DMS 273 (cell line): ENCODE results near the gene GFRA1.

Experiments used
- DNase-seq: peaks from one replicate; lab custom pipeline; 2025; ENCODE audit not compliant: unreplicated experiment; lab: John Stamatoyannopoulos, UW

The GFRA1 gene

GRCh38 chr10:116245156-116245555 lies 27.9 kb downstream of the GFRA1 start:
- DNase-seq, result peak; percentile 67

DNA sequence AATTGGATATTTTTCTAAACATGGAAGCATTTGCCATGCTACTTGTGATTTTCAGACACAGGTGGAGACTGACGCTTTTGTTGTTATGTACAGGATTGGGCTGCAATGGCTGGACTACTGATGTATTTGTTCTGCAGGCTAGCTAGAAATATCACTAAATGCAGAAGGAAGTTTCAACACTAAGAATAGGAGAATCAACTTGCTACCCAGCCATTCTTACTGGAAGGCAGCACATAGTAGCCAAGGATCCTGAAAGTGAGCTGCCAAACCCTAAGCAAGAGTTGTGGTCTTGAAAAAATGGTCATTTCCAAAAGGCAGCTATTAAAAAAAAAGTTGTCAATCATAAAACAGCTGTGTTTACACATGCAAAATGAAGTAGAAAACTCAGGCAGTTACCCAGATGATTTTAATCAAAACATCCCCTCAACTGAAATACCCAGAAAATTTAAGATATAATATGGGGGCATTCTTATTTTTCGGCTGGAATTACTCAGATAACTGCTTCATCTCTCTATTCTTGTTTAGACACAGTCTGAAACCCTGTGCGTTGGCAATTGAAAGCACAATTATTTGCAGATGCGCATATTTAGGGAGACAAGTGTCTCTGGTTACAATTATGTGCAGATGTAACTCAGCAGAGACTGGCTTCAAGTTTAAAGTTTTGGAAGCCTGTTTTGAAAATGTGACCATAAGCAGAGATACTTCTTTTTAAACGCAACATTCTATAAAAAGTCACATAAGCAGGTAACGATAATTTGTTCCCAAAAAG lies 31.2 kb downstream of the GFRA1 start:
- peak; percentile 26 for DNase-seq

DNA sequence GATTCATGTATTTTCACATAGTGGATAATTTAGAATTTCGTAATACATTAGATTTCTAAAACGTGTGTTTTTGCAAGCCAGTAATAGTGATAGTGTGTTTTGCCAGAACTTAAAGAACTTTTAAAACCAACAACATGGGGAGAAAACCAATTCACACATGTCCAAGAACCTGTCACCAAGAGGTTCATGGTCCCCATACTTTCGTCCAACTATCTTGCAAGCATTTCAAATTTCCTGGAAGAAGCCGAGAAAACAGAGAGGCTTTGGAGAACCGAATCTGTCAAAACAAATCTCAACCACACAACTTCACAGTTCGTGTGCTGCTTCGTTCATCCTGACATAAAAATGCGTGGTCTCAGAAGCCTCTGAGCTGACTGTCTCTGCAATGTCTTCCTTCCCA lies 31.9 kb downstream of the GFRA1 start:
- no peak for DNase-seq

DNA sequence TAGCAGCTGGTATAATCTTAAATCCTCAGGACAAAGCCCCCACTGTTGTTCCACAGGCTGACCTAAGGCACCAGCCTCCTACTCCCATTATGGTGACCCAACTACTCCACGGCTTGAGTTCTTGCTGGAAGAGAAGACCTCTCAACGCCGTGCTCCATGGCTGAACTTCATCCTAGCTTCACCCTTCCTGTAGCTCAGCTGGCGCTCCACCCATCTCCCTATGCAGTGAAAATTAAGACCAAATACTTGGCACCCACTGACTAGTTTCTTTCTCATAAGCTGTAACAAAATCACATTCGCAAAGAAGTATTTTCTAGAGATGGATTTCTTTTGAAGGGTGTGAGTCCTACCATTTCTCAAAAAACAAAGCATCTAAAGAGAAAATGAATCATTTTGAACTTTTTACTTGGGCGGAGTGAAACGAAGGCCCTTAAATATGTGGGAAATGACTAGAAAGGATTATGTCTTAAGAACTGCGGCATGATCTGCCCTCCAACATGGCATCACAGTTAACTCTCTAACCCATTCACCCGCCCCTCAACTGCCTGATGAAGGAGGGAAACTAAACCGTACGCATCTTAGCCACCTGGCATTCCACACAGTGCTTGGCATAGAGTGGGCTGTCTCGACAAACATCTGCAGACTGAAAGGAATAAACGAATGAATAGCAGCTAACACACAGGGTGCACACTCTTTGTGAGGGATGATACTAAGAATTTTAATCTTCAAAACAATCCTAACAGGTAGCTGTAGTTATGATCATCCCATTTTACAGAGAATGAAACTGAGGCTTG lies 32.7 kb downstream of the GFRA1 start:
- DNase-seq, result no peak

GRCh38 chr10:116239229-116239628 lies 33.8 kb downstream of the GFRA1 start:
- DNase-seq, result no peak

GRCh38 chr10:116237970-116238369 lies 35.0 kb downstream of the GFRA1 start:
- no peak for DNase-seq

DNA sequence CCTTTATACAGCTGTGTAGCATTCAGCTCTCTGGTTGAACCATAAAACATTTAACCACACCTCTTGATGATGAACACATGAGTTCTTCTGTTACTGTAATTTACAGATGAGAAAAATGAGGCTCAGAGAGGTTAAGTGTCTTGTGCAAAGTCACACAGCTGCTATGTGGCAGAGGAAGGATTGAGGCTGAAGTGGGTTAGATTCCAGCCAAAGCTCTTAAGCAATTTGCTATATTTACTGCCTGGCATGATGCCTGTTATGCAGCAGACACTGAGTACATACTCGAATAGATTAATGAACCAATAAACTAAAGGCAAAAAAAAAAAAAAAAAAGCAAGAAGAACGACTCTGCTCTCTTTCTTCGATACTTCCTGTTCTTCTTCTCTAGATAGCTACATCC lies 35.7 kb downstream of the GFRA1 start:
- DNase-seq, result no peak

DNA sequence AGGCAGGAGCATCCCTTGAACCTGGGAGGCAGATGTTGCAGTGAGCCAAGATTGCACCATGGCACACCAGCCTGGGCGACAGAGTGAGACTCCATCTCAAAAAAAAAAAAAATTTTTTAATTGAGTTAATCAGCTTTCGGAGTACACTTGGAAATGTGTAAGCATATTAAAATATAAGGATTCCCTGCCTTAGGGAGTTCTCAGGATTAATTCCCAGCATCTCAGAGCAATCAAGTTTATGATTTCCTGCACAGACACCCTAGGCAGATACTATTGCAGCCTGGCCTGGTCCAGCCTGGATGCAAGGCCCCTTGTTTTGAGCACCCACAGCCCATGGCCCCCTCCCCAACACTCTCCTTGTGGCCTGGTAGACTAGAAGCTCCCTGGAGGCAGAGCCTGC lies 39.8 kb downstream of the GFRA1 start:
- DNase-seq, result no peak

- no peak for DNase-seq
Measured at GRCh38 chr10:116232613-116233012, 40.4 kb downstream of the GFRA1 start.

GRCh38 chr10:116226766-116227165 lies 46.2 kb downstream of the GFRA1 start:
- DNase-seq, result no peak

DNA sequence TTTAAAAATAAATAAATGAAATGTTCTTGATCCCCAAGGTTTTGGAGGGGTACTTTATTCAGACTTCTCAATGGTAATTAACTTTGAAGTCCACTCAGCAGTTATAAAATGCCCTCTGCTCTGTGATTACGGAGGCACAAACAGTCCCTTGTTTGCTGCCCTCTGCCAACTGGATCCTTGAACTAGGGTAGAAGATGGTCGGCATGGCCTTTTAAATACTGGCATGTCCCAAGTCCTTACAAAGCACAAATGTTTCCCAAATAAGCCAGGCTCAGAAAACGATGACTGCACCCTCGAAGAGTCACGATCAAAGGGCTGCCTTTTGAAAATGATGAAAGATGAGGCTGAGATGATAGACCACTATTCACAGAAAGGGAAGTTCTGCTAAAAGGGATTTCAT lies 47.0 kb downstream of the GFRA1 start:
- DNase-seq, result no peak

DNA sequence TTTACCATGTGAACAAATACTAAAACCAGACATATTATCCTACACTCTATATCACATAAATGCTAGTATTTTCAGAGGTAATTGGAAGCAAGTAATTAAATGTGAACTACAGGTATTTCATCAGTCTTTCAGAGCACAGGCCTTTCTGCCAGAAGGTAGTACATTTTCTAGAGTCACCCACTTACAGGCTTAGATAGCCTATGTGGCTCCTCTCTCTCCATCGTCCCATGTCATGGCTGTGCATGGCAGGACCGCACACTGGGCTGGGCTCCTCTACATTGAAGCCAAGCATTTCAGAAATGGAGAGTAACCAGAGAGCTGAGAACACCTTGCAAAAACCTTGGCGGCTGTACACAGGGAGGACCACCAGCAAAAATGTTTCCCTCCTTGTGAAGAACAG lies 49.7 kb downstream of the GFRA1 start:
- DNase-seq, result no peak

DNA sequence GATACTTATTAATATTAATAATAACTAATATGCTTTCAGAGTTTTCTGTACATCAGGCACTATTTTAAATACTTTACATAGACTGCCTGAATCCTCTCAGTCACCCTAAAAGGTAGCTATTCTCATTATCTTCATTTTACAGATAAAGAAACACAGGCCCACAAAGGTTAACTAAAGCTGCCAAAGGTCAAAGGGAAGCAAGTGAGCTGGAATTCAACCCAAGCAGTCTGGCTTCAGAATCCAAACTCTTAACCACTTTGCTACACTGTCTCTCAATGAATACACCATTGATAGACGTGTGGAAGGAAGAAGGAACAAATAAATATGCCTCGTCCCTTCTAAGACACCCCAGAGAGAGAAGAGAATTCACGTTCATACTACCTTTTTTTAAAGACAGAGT lies 52.0 kb downstream of the GFRA1 start:
- no peak for DNase-seq

- no peak for DNase-seq
Measured at GRCh38 chr10:116216676-116217075, 56.3 kb downstream of the GFRA1 start.

DNA sequence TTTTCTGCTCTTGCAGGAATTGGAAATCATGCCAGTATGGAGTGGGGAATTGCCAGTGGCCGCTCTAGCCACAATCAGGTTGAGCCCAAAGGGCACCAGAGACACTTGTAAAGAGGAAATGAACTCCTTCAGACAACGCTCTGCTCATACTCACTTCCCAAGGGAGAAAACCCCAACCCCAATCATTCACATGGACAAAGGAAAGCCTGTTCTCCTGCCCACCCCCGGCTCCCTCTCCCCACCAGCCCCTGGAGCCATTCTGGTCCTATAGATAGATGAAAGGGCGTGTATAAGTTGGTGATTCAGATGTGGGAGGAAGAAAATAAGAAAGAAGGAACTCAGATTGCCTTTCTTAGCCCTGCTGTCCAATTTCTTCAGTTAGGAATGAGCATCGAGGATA lies 57.4 kb downstream of the GFRA1 start:
- no peak for DNase-seq

GRCh38 chr10:116211682-116212081 lies 61.3 kb downstream of the GFRA1 start:
- DNase-seq, result no peak

DNA sequence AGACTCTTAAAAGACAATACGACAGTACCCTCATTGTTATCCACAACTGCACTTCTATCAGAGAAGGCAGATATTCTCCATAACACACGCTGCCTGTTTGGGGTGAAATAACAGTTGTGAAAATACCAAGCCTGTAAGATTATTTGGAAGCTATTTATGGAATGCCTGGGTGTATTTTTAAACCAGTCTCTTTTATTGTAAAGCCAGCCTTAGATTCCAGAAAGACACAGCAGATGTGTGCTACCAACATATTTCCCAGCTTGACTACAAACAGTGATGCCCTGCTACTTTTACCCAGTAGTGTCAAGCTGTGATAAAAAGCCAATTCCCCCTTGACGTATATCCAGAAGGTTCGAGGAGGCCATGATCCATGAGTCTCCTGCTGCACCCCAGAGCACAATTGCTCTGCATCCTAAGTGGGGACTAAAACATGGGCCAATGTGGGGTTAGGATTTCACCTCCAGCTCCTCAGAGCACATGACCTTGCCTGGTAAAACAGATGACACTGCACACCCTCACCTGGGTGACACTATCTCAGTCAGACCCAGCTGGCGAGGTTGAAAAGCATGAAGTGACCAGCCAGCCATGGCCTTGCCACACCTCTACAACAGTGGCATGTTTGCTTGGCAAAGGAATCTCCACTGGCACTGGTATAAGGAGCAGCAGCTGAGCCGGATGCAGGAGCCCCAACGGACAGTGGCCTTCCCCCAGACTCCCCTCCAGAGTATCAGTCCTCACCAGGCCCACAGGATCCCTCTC lies 62.2 kb downstream of the GFRA1 start:
- no peak for DNase-seq

GRCh38 chr10:116209781-116210180 lies 63.2 kb downstream of the GFRA1 start:
- DNase-seq, result no peak

- DNase-seq, result no peak
Measured at GRCh38 chr10:116208956-116209567, 63.9 kb downstream of the GFRA1 start.

GRCh38 chr10:116207690-116208089 lies 65.3 kb downstream of the GFRA1 start:
- DNase-seq, result no peak

DNA sequence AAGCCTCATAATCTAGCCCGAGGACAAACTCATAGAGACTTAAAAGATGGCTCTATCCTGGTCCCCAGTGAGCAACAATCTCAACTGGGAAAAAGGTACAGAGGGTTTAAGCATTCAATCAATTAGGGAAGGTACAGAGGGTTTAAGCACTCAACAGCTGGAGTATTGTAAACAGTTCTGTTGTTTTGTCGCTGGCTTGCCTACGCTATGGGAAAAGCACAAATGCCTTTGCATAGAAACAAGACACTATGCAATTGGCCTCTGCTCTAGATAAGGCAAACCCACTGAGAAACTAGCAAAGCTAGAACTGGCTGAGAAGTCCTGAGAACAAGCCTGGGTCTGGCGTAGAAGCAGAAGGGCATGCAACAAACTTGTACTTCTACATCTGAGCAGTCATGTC lies 69.3 kb downstream of the GFRA1 start:
- no peak for DNase-seq
